ENCODE data around the gene KRT37.
A peak's percentile ranks its signal among the peaks of the same experiment; 100 is the strongest.

KRT37 gene

GRCh38 chr17:41421116-41421515, 3.3 kb downstream of the KRT37 start:
- no peak overlapping the region for H2AK5ac ChIP-seq (ENCODE audit: low read length)
- H3K23ac ChIP-seq (ENCODE audit: low read length) = no peak overlapping the region
- no CpG with 5 or more reads among the region's 9 CpGs for WGBS (ENCODE audit: extremely low coverage, insufficient coverage, insufficient read length)
- no peak overlapping the region for H4K91ac ChIP-seq (ENCODE audit: low read depth, low read length)
- no peak overlapping the region for H2BK5ac ChIP-seq (ENCODE audit: low read depth, low read length, poor library complexity)
- peak; percentile 83 to 90 for DNase-seq
- no peak overlapping the region for H4K12ac ChIP-seq (ENCODE audit: low read depth, low read length)
- H2BK120ac ChIP-seq (ENCODE audit: insufficient read depth, low read length, poor library complexity) = no peak overlapping the region
- no peak overlapping the region for H3K18ac ChIP-seq (ENCODE audit: low read length)
- no peak overlapping the region for H3K9ac ChIP-seq (ENCODE audit: low read length)
- no peak overlapping the region for H3K4ac ChIP-seq (ENCODE audit: low read depth, low read length)
- H4K8ac ChIP-seq (ENCODE audit: low read depth, low read length) = no peak overlapping the region
- no peak overlapping the region for H3K14ac ChIP-seq (ENCODE audit: low read length)
- no peaks in the 10 kb centered on the region for H3K9me3 ChIP-seq (ENCODE audit: insufficient read depth, low read depth, low read length)
- H3K4me1 ChIP-seq (ENCODE audit: control insufficient read depth in 1 of 2, insufficient read depth in 2 of 2, low read length in 2 of 2) = peaks cover 11 to 24% of the 10 kb centered on the region in 2 experiments
- H3K36me3 ChIP-seq (ENCODE audit: control insufficient read depth in 1 of 2, insufficient read depth in 2 of 2, low read length in 2 of 2) = no peaks in the 10 kb centered on the region
- H3K27me3 ChIP-seq (ENCODE audit: insufficient read depth, low read length) = no peaks in the 10 kb centered on the region
- peak overlapping the region; percentile 14 for H3K4me2 ChIP-seq (ENCODE audit: low read length)
- H2BK12ac ChIP-seq (ENCODE audit: low read length) = no peak overlapping the region
- H2AFZ ChIP-seq (ENCODE audit: insufficient read depth, low read length, poor library complexity) = no peak overlapping the region
- H3K4me3 ChIP-seq (ENCODE audit: low read depth, low read length) = no peak overlapping the region
- H3K27ac ChIP-seq (ENCODE audit: low read depth, low read length) = no peak overlapping the region
- no peaks in the 10 kb centered on the region for H3K79me2 ChIP-seq (ENCODE audit: control insufficient read depth, insufficient read depth, low read length, poor library complexity)
- peaks cover 3% of the 10 kb centered on the region for H3K79me1 ChIP-seq (ENCODE audit: low read length)

GRCh38 chr17:41420134-41420533, 4.3 kb downstream of the KRT37 start:
- Histone ChIP-seq H2BK5ac (ENCODE audit: low read depth, low read length, poor library complexity) (no peak overlapping the region), H3K9me3 (ENCODE audit: insufficient read depth, low read depth, low read length) (peaks cover 1% of the 10 kb centered on the region), H2AK5ac (ENCODE audit: low read length) (no peak overlapping the region), H3K79me1 (ENCODE audit: low read length) (peaks cover 3% of the 10 kb centered on the region), H3K9ac (ENCODE audit: low read length) (no peak overlapping the region), H3K36me3 (ENCODE audit: control insufficient read depth in 1 of 2, insufficient read depth in 2 of 2, low read length in 2 of 2) (no peaks in the 10 kb centered on the region), H3K4me2 (ENCODE audit: low read length) (no peak overlapping the region), H4K8ac (ENCODE audit: low read depth, low read length) (no peak overlapping the region), H4K12ac (ENCODE audit: low read depth, low read length) (no peak overlapping the region), H4K91ac (ENCODE audit: low read depth, low read length) (no peak overlapping the region), H3K79me2 (ENCODE audit: control insufficient read depth, insufficient read depth, low read length, poor library complexity) (no peaks in the 10 kb centered on the region), H2AFZ (ENCODE audit: insufficient read depth, low read length, poor library complexity) (no peak overlapping the region), H3K27me3 (ENCODE audit: insufficient read depth, low read length) (no peaks in the 10 kb centered on the region), H3K4me3 (ENCODE audit: low read depth, low read length) (no peak overlapping the region), H2BK120ac (ENCODE audit: insufficient read depth, low read length, poor library complexity) (no peak overlapping the region), H3K4ac (ENCODE audit: low read depth, low read length) (no peak overlapping the region), H2BK12ac (ENCODE audit: low read length) (no peak overlapping the region), H3K23ac (ENCODE audit: low read length) (no peak overlapping the region), H3K4me1 (ENCODE audit: control insufficient read depth in 1 of 2, insufficient read depth in 2 of 2, low read length in 2 of 2) (peaks cover 11 to 26% of the 10 kb centered on the region in 2 experiments), H3K27ac (ENCODE audit: low read depth, low read length) (no peak overlapping the region), H3K18ac (ENCODE audit: low read length) (no peak overlapping the region), H3K14ac (ENCODE audit: low read length) (no peak overlapping the region)
- WGBS (ENCODE audit: extremely low coverage, insufficient coverage, insufficient read length) = no CpG with 5 or more reads among the region's 4 CpGs
- no peak for DNase-seq

- Histone ChIP-seq H3K4me3 (ENCODE audit: low read depth, low read length) (no peak overlapping the region), H4K8ac (ENCODE audit: low read depth, low read length) (no peak overlapping the region), H2BK5ac (ENCODE audit: low read depth, low read length, poor library complexity) (no peak overlapping the region), H2AFZ (ENCODE audit: insufficient read depth, low read length, poor library complexity) (no peak overlapping the region), H3K18ac (ENCODE audit: low read length) (no peak overlapping the region), H3K4me1 (ENCODE audit: control insufficient read depth in 1 of 2, insufficient read depth in 2 of 2, low read length in 2 of 2) (peaks cover 11 to 26% of the 10 kb centered on the region in 2 experiments), H3K36me3 (ENCODE audit: control insufficient read depth in 1 of 2, insufficient read depth in 2 of 2, low read length in 2 of 2) (no peaks in the 10 kb centered on the region), H3K9me3 (ENCODE audit: insufficient read depth, low read depth, low read length) (peaks cover 2% of the 10 kb centered on the region), H2BK120ac (ENCODE audit: insufficient read depth, low read length, poor library complexity) (no peak overlapping the region), H4K12ac (ENCODE audit: low read depth, low read length) (no peak overlapping the region), H2AK5ac (ENCODE audit: low read length) (no peak overlapping the region), H3K27me3 (ENCODE audit: insufficient read depth, low read length) (no peaks in the 10 kb centered on the region), H3K4ac (ENCODE audit: low read depth, low read length) (no peak overlapping the region), H4K91ac (ENCODE audit: low read depth, low read length) (no peak overlapping the region), H3K4me2 (ENCODE audit: low read length) (no peak overlapping the region), H3K23ac (ENCODE audit: low read length) (no peak overlapping the region), H2BK12ac (ENCODE audit: low read length) (peak overlapping the region; percentile 21), H3K27ac (ENCODE audit: low read depth, low read length) (no peak overlapping the region), H3K79me1 (ENCODE audit: low read length) (peaks cover 3% of the 10 kb centered on the region), H3K14ac (ENCODE audit: low read length) (no peak overlapping the region), H3K79me2 (ENCODE audit: control insufficient read depth, insufficient read depth, low read length, poor library complexity) (no peaks in the 10 kb centered on the region), H3K9ac (ENCODE audit: low read length) (no peak overlapping the region)
- WGBS (ENCODE audit: extremely low coverage, insufficient coverage, insufficient read length) = no CpG with 5 or more reads among the region's 4 CpGs
- DNase-seq = no peak
These were observed 4.7 kb downstream of the KRT37 start for GRCh38 chr17:41419716-41420115.

- no CpG with 5 or more reads among the region's 7 CpGs for WGBS (ENCODE audit: extremely low coverage, insufficient coverage, insufficient read length)
- peaks cover 11 to 28% of the 10 kb centered on the region in 2 experiments for H3K4me1 ChIP-seq (ENCODE audit: control insufficient read depth in 1 of 2, insufficient read depth in 2 of 2, low read length in 2 of 2)
- no peak overlapping the region for H4K12ac ChIP-seq (ENCODE audit: low read depth, low read length)
- peaks cover 2% of the 10 kb centered on the region for H3K9me3 ChIP-seq (ENCODE audit: insufficient read depth, low read depth, low read length)
- H2BK5ac ChIP-seq (ENCODE audit: low read depth, low read length, poor library complexity) = no peak overlapping the region
- H3K4ac ChIP-seq (ENCODE audit: low read depth, low read length) = no peak overlapping the region
- peaks cover 3% of the 10 kb centered on the region for H3K79me1 ChIP-seq (ENCODE audit: low read length)
- H3K4me3 ChIP-seq (ENCODE audit: low read depth, low read length) = no peak overlapping the region
- H2AK5ac ChIP-seq (ENCODE audit: low read length) = no peak overlapping the region
- H3K9ac ChIP-seq (ENCODE audit: low read length) = no peak overlapping the region
- H3K27ac ChIP-seq (ENCODE audit: low read depth, low read length) = no peak overlapping the region
- H2BK120ac ChIP-seq (ENCODE audit: insufficient read depth, low read length, poor library complexity) = no peak overlapping the region
- H4K8ac ChIP-seq (ENCODE audit: low read depth, low read length) = no peak overlapping the region
- H3K27me3 ChIP-seq (ENCODE audit: insufficient read depth, low read length) = no peaks in the 10 kb centered on the region
- H4K91ac ChIP-seq (ENCODE audit: low read depth, low read length) = no peak overlapping the region
- H2BK12ac ChIP-seq (ENCODE audit: low read length) = no peak overlapping the region
- no peaks in the 10 kb centered on the region for H3K36me3 ChIP-seq (ENCODE audit: control insufficient read depth in 1 of 2, insufficient read depth in 2 of 2, low read length in 2 of 2)
- no peak overlapping the region for H3K4me2 ChIP-seq (ENCODE audit: low read length)
- H3K14ac ChIP-seq (ENCODE audit: low read length) = no peak overlapping the region
- no peak overlapping the region for H3K18ac ChIP-seq (ENCODE audit: low read length)
- no peak for DNase-seq
- H2AFZ ChIP-seq (ENCODE audit: insufficient read depth, low read length, poor library complexity) = no peak overlapping the region
- no peak overlapping the region for H3K23ac ChIP-seq (ENCODE audit: low read length)
- no peaks in the 10 kb centered on the region for H3K79me2 ChIP-seq (ENCODE audit: control insufficient read depth, insufficient read depth, low read length, poor library complexity)
These were observed 6.1 kb downstream of the KRT37 start for GRCh38 chr17:41418116-41418860.

Measured in trophoblast cell (in vitro differentiated cells and primary cell).